Right lobe of liver (tissue), 4 donors: ENCODE measurements around the gene CHAD.

ENCODE experiments used
- POLR2A ChIP-seq: fragments of 450-650 bp; IDR thresholded peaks from one replicate; pipeline ENCODE4 v1.6.1; 2017; ENCODE audit warnings: antibody characterized with exemption, mild to moderate bottlenecking
- TF ChIP-seq, protein P1 (sequence below), 4 donors: fragments of 200-600 bp in 3 of 4; fragments of 450-650 bp in 1 of 4; IDR thresholded peaks; one replicate each; pipeline versions ENCODE4 v1.5.1 to v1.8.0; 2016 to 2022; ENCODE audit warnings: antibody characterized with exemption in 4 of 4, mild to moderate bottlenecking in 2 of 4
- donor health status: DM: no; HTN: no; CAD: no.
- donor health status: DM: no; HTN: no; CAD: no.
- donor health status: DM: no; HTN: yes; CAD: no.

DNA sequence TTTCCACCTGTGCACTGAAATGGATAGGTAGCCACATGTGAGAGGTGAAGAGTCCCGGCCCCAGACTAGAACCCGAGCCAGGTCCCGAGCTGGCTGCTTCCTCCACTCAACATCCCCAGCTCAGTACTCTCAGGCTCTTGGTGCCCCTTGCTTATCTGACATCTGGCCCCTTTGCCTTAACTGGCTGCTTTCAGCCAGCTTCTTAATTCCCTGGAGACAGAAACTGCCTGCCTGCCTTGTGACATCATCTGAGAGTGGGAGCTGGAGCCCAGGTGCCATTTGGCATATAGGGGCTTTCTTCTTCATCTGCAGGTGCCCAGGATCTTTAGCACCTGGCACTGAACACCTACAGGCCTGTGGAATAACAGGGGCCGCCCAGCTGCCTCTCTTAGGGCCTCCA, 8.9 kb downstream of the CHAD start:
- TF ChIP-seq, protein P1, sequence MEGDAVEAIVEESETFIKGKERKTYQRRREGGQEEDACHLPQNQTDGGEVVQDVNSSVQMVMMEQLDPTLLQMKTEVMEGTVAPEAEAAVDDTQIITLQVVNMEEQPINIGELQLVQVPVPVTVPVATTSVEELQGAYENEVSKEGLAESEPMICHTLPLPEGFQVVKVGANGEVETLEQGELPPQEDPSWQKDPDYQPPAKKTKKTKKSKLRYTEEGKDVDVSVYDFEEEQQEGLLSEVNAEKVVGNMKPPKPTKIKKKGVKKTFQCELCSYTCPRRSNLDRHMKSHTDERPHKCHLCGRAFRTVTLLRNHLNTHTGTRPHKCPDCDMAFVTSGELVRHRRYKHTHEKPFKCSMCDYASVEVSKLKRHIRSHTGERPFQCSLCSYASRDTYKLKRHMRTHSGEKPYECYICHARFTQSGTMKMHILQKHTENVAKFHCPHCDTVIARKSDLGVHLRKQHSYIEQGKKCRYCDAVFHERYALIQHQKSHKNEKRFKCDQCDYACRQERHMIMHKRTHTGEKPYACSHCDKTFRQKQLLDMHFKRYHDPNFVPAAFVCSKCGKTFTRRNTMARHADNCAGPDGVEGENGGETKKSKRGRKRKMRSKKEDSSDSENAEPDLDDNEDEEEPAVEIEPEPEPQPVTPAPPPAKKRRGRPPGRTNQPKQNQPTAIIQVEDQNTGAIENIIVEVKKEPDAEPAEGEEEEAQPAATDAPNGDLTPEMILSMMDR (IDR thresholded peaks at IDR 0.05), result no peak
- no peak for TF ChIP-seq POLR2A
